ENCODE measurements around the gene IL1RAPL2.
"Not testable (repeated sequence)": the region's sequence is repeated elsewhere in the genome, so short reads cannot be mapped to it uniquely, and the experiment has no call there.

The IL1RAPL2 gene

DNA sequence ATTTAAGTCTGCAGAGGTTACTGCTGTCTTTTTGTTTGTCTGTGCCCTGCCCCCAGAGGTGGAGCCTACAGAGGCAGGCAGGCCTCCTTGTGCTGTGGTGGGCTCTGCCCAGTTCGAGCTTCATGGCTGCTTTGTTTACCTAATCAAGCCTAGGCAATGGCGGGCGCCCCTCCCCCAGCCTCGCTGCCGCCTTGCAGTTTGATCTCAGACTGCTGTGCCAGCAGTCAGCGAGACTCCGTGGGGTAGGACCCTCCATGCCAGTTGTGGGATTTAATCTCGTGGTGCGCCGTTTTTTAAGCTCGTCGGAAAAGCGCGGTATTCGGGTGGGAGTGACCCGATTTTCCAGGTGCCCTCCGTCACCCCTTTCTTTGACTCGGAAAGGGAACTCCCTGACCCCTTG is 111.5 kb downstream of the IL1RAPL2 start:
- DNase-seq (ENCODE audit: low spot score), result not testable (repeated sequence)

GRCh38 chrX:104679175-104679574 is 113.2 kb downstream of the IL1RAPL2 start:
- no peak for DNase-seq (ENCODE audit: low spot score)

GRCh38 chrX:104681214-104681613 is 115.2 kb downstream of the IL1RAPL2 start:
- DNase-seq (ENCODE audit: low spot score), result no peak

DNA sequence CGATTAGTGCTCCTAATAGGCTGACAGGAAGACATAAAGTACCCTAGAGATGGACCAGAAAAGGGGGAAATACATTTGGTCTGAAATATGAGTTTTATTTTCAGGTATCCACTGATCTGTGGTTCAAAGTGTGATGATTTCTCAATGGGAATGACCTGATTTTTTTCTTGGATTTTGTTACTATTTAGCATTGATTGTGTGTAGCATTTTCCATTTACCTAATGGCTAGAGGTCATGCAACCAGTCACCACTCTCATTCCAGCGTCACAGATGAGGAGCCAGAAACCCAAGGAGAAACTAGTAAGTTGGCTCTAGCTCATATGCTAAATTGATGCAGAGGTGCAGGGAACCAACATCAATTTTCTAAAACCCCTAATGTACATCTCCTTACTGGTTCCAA is 118.1 kb downstream of the IL1RAPL2 start:
- DNase-seq (ENCODE audit: low spot score), result no peak

DNA sequence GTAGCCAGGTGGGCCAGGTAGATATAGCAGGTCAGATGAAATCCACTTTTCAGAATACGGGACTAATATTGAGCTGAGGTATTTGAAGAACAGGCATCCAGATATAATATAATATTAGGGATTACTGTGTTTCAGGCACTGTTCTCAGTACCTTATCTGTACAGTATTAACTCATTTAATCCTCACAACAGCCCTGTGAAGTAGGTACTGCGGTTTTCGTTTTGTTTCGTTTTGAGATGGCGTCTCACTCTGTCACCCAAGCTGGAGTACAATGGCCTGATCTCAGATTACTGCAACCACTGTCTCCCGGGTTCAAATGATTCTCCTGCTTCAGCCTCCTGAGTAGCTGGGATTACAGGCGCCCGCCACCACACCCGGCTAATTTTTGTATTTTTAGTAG is 129.6 kb downstream of the IL1RAPL2 start:
- no peak for DNase-seq (ENCODE audit: low spot score)

GRCh38 chrX:104696667-104697066 is 130.7 kb downstream of the IL1RAPL2 start:
- DNase-seq (ENCODE audit: low spot score), result no peak

- DNase-seq (ENCODE audit: low spot score), result no peak
Observed at GRCh38 chrX:104697294-104697693, 131.3 kb downstream of the IL1RAPL2 start.

DNA sequence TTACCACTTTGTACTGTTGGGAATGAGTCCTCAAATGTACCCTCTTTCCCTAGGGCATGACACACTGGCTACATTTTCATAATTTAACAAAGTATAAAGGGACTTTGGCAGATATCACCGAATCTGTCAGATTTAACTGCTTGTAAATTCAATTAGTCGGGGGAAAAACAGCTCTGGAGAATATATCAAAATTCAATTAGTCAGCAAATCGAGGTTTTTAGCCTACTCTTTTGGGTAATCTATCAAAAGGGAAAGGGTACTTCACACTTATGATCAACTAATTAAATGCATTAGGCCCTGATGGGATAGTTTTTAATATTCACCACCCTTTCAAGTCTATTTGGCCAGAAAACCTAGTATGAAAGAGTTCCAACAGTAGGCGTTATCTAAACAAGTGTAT is 141.0 kb downstream of the IL1RAPL2 start:
- no peak for DNase-seq (ENCODE audit: low spot score)

DNA sequence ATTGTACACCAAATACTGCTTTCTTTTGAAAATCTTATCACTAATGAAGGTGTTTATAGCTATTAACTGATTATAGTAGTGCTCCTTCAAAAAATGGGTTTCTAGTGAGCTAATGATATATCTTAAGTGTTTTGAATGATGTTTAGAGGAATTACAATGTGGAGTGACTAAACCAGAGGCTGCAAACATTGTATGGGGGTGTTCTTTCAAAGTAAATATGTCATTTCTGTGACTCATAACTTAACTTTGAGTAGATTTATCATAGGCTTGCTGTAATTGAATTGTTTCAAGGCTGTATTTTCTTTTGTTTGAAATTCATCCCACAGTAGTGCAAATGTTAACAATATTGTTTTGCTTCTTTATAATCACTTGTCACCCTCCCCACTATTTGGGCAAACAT is 141.6 kb downstream of the IL1RAPL2 start:
- DNase-seq (ENCODE audit: low spot score), result no peak

- no peak for DNase-seq (ENCODE audit: low spot score)
Observed at GRCh38 chrX:104712515-104712914, 146.5 kb downstream of the IL1RAPL2 start.

GRCh38 chrX:104721854-104722253 is 155.9 kb downstream of the IL1RAPL2 start:
- DNase-seq (ENCODE audit: low spot score), result no peak

GRCh38 chrX:104728456-104728855 is 162.5 kb downstream of the IL1RAPL2 start:
- DNase-seq (ENCODE audit: low spot score), result no peak

DNA sequence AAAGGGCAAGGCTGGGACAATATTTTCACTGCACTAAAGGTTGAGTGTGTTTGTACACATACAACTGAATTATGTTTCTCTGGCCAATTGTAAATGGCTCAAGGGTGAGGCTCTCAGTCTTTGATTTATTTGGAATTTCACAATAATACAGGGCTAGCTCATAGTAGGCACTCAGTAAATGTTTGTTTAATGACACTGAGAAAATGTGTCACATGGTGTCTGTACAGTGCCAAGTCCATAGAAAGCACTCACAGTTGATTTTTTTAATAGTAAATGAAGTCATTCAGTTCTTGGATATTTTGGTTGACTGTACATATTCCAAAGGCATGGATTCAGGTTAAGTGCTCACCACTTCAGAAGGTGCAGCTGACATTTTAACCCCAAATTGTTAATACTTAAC is 176.4 kb downstream of the IL1RAPL2 start:
- no peak for DNase-seq (ENCODE audit: low spot score)

DNA sequence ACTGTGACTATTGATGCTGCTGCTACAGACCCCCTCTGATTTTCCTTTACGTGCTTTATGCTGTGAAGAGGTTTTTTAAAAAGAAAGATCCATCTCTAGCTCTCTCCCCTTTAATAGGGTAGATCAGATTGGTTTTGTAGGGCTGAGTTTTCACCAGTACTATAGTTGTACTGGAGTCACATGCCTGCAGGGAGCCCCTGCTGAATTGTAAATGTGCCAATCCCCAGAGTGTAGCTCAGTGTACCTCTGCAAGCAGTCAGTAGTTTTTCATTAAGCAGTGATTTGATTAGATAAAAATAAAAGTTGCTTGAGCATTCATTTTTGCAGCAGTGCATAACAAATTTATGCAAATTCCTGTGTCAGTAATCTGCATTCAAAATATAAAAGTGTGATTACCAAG is 179.2 kb downstream of the IL1RAPL2 start:
- no peak for DNase-seq (ENCODE audit: low spot score)

DNA sequence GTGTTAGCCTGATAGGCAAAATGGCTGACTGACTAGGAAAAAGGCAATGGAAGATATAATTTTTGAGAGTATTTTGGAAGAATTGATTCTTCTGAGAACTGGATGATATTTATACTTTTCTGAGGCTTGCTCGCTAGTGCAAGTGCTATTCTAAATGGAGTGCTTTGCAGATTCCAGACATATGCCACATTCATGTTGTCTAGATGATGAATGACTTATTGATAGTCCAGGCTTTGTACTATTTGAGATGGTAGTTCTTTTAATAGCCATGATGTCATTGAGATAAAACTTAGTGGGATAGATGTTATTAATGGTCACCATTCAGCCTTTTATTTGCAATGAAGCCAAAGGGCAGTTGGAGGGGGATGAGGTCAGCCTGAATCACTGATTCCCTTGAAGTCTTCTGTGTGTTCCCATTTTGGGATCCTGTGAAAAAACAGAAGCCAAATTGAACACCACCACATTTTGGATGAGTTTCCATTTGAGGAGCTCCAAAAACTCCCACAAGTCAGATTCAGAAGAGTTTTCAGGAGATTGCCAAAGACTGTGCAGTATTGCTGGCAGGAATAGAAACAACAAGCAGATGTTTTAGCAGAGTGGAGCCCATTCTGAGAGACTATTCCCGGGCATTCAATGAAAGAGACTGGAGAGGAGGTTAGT is 184.1 kb downstream of the IL1RAPL2 start:
- no peak for DNase-seq (ENCODE audit: low spot score)

DNA sequence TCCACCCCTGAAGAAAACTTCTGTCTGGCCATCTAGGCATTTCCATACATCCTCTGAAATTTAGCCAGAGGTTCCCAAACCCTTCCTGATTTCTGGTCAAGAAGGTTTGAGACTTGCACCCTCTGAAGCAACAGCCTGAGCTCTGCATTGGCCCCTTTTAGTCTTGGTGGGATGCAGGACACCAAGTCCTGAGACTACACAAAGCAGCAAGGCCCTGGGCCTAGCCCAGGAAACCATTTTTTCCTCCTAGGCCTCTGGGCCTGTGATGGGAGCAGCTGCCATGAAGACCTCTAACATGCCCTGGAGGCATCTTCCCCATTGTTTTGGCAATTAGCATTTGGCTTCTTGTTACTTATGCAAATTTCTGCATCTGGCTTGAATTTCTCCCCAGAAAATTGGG is 196.6 kb downstream of the IL1RAPL2 start:
- no peak for DNase-seq (ENCODE audit: low spot score)

- no peak for DNase-seq (ENCODE audit: low spot score)
Observed at GRCh38 chrX:104789784-104790183, 223.8 kb downstream of the IL1RAPL2 start.

DNA sequence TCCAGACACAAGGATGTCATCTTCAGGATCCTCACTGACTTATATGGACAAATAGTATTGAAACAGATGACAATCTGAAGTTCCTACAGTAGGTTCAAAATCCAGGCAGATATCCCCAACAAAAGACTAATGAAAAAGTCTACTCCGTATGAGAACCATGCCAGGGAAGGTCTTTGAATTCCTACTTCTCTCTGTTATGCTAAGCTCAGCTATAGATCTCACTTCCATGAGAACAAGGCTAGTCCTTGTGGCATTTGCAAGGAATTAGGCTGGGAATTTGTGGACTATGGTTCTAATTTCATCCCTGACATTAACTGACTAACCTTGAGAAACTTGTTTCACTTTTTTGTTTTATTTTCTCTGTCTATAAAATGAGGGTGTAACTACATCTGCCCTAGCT is 229.8 kb downstream of the IL1RAPL2 start:
- no peak for DNase-seq (ENCODE audit: low spot score)

DNA sequence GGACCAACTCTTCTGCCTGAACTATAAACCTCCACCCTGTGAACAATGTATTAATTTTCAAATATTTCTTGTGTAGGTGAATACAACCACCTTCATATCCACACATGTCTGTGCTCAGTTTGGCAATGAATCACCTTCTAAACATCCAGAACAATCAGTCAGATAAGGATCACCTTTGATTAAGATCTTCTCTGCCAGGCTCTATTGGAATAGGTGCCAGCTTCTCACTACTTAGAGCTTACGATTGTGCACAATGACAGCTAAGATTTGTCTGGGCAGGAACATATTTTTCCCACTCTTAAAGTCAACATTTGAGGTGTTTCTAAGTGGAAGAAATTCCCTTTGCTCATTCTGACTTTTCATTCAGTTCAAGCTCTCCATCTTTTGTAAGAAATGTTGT is 237.2 kb downstream of the IL1RAPL2 start:
- DNase-seq (ENCODE audit: low spot score), result no peak

GRCh38 chrX:104806346-104806745 is 240.3 kb downstream of the IL1RAPL2 start:
- no peak for DNase-seq (ENCODE audit: low spot score)

DNA sequence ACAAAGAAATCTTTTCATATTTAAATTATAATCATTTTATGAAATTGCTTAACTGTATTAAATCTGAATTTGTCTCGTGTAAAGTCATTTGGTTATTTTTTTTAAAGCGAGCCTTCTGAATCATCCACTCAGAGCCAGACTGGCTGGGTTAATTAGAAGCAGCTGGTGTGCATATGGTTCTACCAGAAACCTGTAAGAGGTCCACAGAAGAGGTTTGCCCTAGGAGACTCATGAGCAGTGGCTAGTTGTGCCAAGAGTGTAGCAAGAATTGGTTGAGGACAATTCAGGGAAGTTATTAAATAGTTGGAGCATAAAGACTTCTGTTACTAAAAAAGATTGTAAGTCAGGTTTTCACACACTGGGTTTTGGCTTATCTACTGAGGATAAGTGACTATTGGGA is 267.4 kb downstream of the IL1RAPL2 start:
- DNase-seq (ENCODE audit: low spot score), result no peak

GRCh38 chrX:104842646-104843045 is 276.6 kb downstream of the IL1RAPL2 start:
- no peak for DNase-seq (ENCODE audit: low spot score)

DNA sequence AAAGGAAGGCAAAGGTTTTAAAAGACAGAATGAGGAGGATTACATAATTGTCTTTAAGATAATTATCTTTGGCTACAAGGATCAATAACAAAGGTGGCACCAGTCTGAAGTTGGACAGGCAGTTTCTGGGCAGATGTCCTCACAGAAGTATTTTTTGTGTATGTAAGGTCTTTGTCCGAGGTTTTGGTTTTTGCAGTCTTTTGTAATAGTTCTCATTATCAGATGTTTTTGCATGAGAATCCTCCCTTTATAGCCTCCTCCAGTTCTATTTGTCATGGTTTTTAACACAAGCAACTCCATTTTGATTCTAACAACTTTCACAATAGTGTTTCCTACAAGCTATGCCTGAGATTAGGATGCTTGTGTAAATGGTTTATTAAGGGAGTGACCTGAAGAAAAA is 286.2 kb downstream of the IL1RAPL2 start:
- DNase-seq (ENCODE audit: low spot score), result no peak

DNA sequence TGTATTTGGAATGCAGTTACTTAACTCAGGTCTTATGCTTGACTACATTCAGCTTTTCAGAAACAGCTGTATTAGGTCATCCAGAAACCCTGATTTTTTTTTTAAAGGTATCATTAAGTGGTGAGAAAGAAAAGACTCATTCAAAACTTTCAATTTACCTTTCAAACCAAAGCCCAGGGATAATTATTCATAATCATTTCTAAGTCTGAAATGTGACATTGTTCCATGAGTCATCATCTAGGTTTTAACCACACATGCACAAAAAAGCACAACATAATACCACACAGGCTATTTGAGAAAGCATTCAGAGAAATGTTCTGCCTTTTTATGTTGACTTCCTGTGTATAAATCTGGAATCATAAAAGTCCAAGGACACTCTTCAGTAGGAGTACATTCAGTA is 288.2 kb downstream of the IL1RAPL2 start:
- no peak for DNase-seq (ENCODE audit: low spot score)

Measured in CD4-positive, alpha-beta T cell treated with Interleukin-6 at 100 ng/mL for 8 hours (primary cell).